GM12878 (cell line): ENCODE data around the gene SLC35D2. TPM values are rescaled to one million over a fixed set of nuclear protein-coding genes. Genes with fewer than 3 reads are reported as not detected.
A peak's percentile ranks its signal among the peaks of the same experiment; 100 is the strongest.

Experiments used
- ESRRA ChIP-seq: IDR thresholded peaks from 2 replicates; pipeline ENCODE4 v1.6.1; 2012; ENCODE audit warnings: mild to moderate bottlenecking, low read length, improper control_type of control experiment
- FOXK2 ChIP-seq: fragments of 450-650 bp; IDR thresholded peaks from 2 replicates; pipeline ENCODE4 v1.6.1; 2017; ENCODE audit warnings: mild to moderate bottlenecking, moderate library complexity
- HCFC1 ChIP-seq: fragments of 150-350 bp; IDR thresholded peaks from 2 replicates; pipeline ENCODE4 v1.6.1; 2014; ENCODE audit warnings: low read length
- MEF2A ChIP-seq: IDR thresholded peaks from 2 replicates; pipeline ENCODE4 v1.6.1; 2011; ENCODE audit warnings: low read depth, mild to moderate bottlenecking, low read length, moderate library complexity; ENCODE audit not compliant: insufficient read depth
- NFXL1 ChIP-seq: fragments of 450-650 bp; IDR thresholded peaks from 2 replicates; pipeline ENCODE4 v1.6.1; 2017; ENCODE audit warnings: antibody characterized with exemption, mild to moderate bottlenecking, borderline replicate concordance
- PAX5 ChIP-seq: IDR thresholded peaks from 2 replicates; pipeline ENCODE4 v1.6.1; 2011; ENCODE audit warnings: low read depth, low read length, borderline replicate concordance
- polyA plus RNA-seq, 11 experiments: library from polyadenylated mRNA; depleted of rRNA in 4 of 11; unstranded in 6 of 11; stranded (reverse) in 5 of 11; fragments of >200 nt; fragmentation: Nextera tagmentation in 4 of 11; fragmentation: Illumina TruSeq in 1 of 11; extraction: Ambion mirVana in 4 of 11; extraction: Trizol in 1 of 11; gene quantifications; 1 replicate in 1 of 11; 2 replicates in 10 of 11; pipeline versions ENCODE4 v1.2.1 to v1.2.3, GENCODE V29; 2011 to 2016; ENCODE audit warnings: inconsistent platforms in 2 of 11, missing spikeins in 2 of 11, low read depth in 1 of 11
- total RNA-seq, 4 experiments: library from RNA; depleted of rRNA in 3 of 4; stranded (reverse); fragments of >200 nt in 3 of 4; fragmentation: Illumina TruSeq in 1 of 4; extraction: Trizol in 1 of 4; gene quantifications; 2 replicates each; pipeline versions ENCODE4 v1.2.1 to v1.2.3, GENCODE V29; 2013 to 2021
- TF ChIP-seq, protein P1 (sequence below): IDR thresholded peaks from 2 replicates; pipeline ENCODE4 v1.6.1; 2012; ENCODE audit warnings: mild to moderate bottlenecking, low read depth, low read length
- TF ChIP-seq, protein P2 (sequence below), 3 experiments: IDR thresholded peaks in 2 of 3; conservative IDR thresholded peaks in 1 of 3; 2 replicates each; pipeline ENCODE4 v1.5.1; 2011; ENCODE audit warnings: low read depth in 3 of 3, low read length in 3 of 3, mild to moderate bottlenecking in 3 of 3, control low read depth in 2 of 3, moderate library complexity in 2 of 3, inconsistent platforms in 1 of 3, mixed read lengths in 1 of 3; ENCODE audit not compliant: control insufficient read depth in 2 of 3, insufficient read depth in 1 of 3; ENCODE audit errors: extremely low read depth in 1 of 3
- TF ChIP-seq, protein P3 (sequence below): fragments of 450-650 bp; IDR thresholded peaks from 2 replicates; pipeline ENCODE4 v1.6.1; 2017; ENCODE audit warnings: borderline replicate concordance
- TF ChIP-seq, protein P4 (sequence below): fragments of 450-650 bp; formaldehyde crosslinking; IDR thresholded peaks from 2 replicates; pipeline ENCODE4 v1.4.0; 2022; ENCODE audit warnings: mild to moderate bottlenecking, moderate library complexity
- TF ChIP-seq, protein P5 (sequence below): fragments of 450-650 bp; IDR thresholded peaks from 2 replicates; pipeline ENCODE4 v1.6.1; 2017; ENCODE audit warnings: mild to moderate bottlenecking
- TF ChIP-seq, protein P6 (sequence below): IDR thresholded peaks from 2 replicates; pipeline ENCODE4 v1.6.1; 2012; ENCODE audit warnings: low read depth, low read length, improper control_type of control experiment

The SLC35D2 gene
- total and polyA plus RNA-seq, 10 of the 15 experiments (the other 5 are each of a cell fraction or from before 2014, with no cell fraction given) = 0.64 to 6.3 (median 3.5) TPM

DNA sequence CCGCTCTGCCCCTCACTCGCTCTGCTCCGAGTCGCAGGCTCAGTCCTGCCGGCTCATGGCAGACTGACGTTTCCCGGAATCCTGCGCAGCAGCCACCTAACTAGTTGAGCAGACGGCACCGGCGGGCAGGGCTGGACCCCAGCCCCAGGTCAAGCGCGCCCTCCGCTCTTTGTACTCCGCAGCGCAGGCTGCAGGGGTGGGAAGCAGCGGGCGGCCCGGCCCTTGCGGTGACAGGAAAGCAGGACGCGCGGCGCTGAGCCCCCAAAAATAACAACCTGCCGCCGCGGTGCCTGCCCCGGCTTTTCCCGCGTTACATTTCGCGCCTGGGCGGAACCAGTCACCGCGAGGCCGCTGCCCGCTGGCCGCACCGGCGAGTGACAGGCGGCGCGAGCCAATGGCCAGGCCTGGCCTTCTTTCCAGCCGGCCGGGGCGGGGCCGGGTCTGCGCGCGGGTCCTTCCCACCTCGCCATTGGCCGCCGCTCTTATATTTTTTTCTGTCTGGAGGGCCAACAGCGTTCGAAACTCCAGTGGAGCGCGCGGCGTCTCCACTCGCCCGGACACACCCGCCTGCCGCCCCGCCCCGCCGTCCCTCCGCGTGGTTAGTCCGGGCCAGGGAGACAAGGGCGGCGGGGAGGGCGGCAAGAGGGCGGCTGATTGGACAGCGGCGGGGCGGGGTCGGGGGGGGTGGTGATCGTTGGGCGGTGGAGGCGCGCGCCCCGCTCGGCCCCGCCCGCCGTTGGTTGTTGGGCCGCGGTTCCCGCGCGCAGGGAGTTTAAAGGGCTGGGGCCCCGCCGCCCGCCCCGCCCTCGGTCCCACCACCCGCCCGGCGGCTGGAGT is 34.8 kb upstream of the SLC35D2 start, which contains the start of gene ZNF367 (continued):
- TF ChIP-seq MEF2A = 0 out of 2 replicates have a peak, but pooled peaks have one; percentile 7
- TF ChIP-seq, protein P1, sequence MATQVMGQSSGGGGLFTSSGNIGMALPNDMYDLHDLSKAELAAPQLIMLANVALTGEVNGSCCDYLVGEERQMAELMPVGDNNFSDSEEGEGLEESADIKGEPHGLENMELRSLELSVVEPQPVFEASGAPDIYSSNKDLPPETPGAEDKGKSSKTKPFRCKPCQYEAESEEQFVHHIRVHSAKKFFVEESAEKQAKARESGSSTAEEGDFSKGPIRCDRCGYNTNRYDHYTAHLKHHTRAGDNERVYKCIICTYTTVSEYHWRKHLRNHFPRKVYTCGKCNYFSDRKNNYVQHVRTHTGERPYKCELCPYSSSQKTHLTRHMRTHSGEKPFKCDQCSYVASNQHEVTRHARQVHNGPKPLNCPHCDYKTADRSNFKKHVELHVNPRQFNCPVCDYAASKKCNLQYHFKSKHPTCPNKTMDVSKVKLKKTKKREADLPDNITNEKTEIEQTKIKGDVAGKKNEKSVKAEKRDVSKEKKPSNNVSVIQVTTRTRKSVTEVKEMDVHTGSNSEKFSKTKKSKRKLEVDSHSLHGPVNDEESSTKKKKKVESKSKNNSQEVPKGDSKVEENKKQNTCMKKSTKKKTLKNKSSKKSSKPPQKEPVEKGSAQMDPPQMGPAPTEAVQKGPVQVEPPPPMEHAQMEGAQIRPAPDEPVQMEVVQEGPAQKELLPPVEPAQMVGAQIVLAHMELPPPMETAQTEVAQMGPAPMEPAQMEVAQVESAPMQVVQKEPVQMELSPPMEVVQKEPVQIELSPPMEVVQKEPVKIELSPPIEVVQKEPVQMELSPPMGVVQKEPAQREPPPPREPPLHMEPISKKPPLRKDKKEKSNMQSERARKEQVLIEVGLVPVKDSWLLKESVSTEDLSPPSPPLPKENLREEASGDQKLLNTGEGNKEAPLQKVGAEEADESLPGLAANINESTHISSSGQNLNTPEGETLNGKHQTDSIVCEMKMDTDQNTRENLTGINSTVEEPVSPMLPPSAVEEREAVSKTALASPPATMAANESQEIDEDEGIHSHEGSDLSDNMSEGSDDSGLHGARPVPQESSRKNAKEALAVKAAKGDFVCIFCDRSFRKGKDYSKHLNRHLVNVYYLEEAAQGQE = no peak
- no peak for TF ChIP-seq FOXK2
- TF ChIP-seq ESRRA = no peak
- TF ChIP-seq, protein P2, sequence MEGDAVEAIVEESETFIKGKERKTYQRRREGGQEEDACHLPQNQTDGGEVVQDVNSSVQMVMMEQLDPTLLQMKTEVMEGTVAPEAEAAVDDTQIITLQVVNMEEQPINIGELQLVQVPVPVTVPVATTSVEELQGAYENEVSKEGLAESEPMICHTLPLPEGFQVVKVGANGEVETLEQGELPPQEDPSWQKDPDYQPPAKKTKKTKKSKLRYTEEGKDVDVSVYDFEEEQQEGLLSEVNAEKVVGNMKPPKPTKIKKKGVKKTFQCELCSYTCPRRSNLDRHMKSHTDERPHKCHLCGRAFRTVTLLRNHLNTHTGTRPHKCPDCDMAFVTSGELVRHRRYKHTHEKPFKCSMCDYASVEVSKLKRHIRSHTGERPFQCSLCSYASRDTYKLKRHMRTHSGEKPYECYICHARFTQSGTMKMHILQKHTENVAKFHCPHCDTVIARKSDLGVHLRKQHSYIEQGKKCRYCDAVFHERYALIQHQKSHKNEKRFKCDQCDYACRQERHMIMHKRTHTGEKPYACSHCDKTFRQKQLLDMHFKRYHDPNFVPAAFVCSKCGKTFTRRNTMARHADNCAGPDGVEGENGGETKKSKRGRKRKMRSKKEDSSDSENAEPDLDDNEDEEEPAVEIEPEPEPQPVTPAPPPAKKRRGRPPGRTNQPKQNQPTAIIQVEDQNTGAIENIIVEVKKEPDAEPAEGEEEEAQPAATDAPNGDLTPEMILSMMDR (IDR thresholded peaks at IDR 0.05 in 2 of 3, conservative IDR thresholded peaks at IDR 0.05 in 1 of 3; ENCODE audit: control insufficient read depth in 2 of 3, extremely low read depth in 1 of 3, insufficient read depth in 1 of 3, low read depth in 3 of 3, low read length in 3 of 3) = no peak
- TF ChIP-seq PAX5 = peak; percentile 43; the same call in 1 of the 2 replicates
- TF ChIP-seq HCFC1 = no peak
- TF ChIP-seq, protein P3, sequence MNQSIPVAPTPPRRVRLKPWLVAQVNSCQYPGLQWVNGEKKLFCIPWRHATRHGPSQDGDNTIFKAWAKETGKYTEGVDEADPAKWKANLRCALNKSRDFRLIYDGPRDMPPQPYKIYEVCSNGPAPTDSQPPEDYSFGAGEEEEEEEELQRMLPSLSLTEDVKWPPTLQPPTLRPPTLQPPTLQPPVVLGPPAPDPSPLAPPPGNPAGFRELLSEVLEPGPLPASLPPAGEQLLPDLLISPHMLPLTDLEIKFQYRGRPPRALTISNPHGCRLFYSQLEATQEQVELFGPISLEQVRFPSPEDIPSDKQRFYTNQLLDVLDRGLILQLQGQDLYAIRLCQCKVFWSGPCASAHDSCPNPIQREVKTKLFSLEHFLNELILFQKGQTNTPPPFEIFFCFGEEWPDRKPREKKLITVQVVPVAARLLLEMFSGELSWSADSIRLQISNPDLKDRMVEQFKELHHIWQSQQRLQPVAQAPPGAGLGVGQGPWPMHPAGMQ = no peak
- no peak for TF ChIP-seq NFXL1
- TF ChIP-seq, protein P4, sequence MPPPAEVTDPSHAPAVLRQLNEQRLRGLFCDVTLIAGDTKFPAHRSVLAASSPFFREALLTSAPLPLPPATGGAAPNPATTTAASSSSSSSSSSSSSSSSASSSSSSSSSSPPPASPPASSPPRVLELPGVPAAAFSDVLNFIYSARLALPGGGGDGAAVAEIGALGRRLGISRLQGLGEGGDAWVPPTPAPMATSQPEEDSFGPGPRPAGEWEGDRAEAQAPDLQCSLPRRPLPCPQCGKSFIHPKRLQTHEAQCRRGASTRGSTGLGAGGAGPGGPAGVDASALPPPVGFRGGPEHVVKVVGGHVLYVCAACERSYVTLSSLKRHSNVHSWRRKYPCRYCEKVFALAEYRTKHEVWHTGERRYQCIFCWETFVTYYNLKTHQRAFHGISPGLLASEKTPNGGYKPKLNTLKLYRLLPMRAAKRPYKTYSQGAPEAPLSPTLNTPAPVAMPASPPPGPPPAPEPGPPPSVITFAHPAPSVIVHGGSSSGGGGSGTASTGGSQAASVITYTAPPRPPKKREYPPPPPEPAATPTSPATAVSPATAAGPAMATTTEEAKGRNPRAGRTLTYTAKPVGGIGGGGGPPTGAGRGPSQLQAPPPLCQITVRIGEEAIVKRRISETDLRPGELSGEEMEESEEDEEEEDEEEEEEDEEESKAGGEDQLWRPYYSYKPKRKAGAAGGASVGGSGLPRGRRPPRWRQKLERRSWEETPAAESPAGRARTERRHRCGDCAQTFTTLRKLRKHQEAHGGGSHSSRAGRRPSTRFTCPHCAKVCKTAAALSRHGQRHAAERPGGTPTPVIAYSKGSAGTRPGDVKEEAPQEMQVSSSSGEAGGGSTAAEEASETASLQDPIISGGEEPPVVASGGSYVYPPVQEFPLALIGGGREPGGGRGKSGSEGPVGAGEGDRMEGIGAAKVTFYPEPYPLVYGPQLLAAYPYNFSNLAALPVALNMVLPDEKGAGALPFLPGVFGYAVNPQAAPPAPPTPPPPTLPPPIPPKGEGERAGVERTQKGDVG (CRISPR knock-in tag) = no peak
- TF ChIP-seq, protein P5, sequence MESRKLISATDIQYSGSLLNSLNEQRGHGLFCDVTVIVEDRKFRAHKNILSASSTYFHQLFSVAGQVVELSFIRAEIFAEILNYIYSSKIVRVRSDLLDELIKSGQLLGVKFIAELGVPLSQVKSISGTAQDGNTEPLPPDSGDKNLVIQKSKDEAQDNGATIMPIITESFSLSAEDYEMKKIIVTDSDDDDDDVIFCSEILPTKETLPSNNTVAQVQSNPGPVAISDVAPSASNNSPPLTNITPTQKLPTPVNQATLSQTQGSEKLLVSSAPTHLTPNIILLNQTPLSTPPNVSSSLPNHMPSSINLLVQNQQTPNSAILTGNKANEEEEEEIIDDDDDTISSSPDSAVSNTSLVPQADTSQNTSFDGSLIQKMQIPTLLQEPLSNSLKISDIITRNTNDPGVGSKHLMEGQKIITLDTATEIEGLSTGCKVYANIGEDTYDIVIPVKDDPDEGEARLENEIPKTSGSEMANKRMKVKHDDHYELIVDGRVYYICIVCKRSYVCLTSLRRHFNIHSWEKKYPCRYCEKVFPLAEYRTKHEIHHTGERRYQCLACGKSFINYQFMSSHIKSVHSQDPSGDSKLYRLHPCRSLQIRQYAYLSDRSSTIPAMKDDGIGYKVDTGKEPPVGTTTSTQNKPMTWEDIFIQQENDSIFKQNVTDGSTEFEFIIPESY = no peak
- TF ChIP-seq, protein P6, sequence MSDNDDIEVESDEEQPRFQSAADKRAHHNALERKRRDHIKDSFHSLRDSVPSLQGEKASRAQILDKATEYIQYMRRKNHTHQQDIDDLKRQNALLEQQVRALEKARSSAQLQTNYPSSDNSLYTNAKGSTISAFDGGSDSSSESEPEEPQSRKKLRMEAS = peak; percentile 70; the same call in 1 of the 2 replicates
